Small intestine (tissue), 7 donors: ENCODE results near the gene NSFL1C. TPM values are rescaled to one million over a fixed set of nuclear protein-coding genes. Genes with fewer than 3 reads are reported as not detected.

Experiments used
- DNase-seq, 2 donors: peaks; one replicate each; pipeline versions ENCODE4 v3.0.0 to v3.0.0-alpha.2; 2013
- FAIRE-seq: peaks from 2 replicates; lab custom pipeline; 2012; peaks lifted over from hg19 to GRCh38; lab: Jason Lieb, UNC
- H3K27ac ChIP-seq, 3 donors: one replicate each; pipeline ENCODE4 v1.5.1; 2013; ENCODE audit warnings: low read length in 2 of 3, mild to moderate bottlenecking in 2 of 3, control low read depth in 1 of 3, inconsistent platforms in 1 of 3, low read depth in 1 of 3, moderate library complexity in 1 of 3
- H3K27me3 ChIP-seq, 3 donors: one replicate each; pipeline ENCODE4 v1.6.1; 2013; ENCODE audit warnings: low read length in 3 of 3, inconsistent platforms in 1 of 3; ENCODE audit not compliant: control insufficient read depth in 3 of 3, insufficient read depth in 3 of 3
- H3K36me3 ChIP-seq, 3 donors: one replicate each; pipeline ENCODE4 v1.6.1; 2013; ENCODE audit warnings: low read length in 3 of 3, inconsistent platforms in 1 of 3, low read depth in 1 of 3, mild to moderate bottlenecking in 1 of 3, moderate library complexity in 1 of 3; ENCODE audit not compliant: control insufficient read depth in 3 of 3, insufficient read depth in 2 of 3
- H3K4me1 ChIP-seq, 3 donors: one replicate each; pipeline ENCODE4 v1.6.1; 2013; ENCODE audit warnings: low read length in 2 of 3, inconsistent platforms in 1 of 3, low read depth in 1 of 3, mild to moderate bottlenecking in 1 of 3, moderate library complexity in 1 of 3; ENCODE audit not compliant: control insufficient read depth in 3 of 3, insufficient read depth in 2 of 3
- H3K4me3 ChIP-seq, 3 donors: one replicate each; pipeline ENCODE4 v1.5.1; 2013; ENCODE audit warnings: low read length in 3 of 3, control low read depth in 1 of 3, inconsistent platforms in 1 of 3, low read depth in 1 of 3, mild to moderate bottlenecking in 1 of 3, moderate library complexity in 1 of 3
- H3K9me3 ChIP-seq, 2 donors: one replicate each; pipeline ENCODE4 v1.6.1; 2013; ENCODE audit warnings: low read depth in 1 of 2, low read length in 1 of 2; ENCODE audit not compliant: control insufficient read depth in 2 of 2, insufficient read depth in 1 of 2
- WGBS, 3 donors: extraction: QIAGEN DNeasy Blood & Tissue Kit; methylation state at CpG; one replicate each; pipeline ENCODE4 v1.1.7; 2013; 5-methylcytosine and 5-hydroxymethylcytosine counted together
- polyA plus RNA-seq, 4 donors: library from polyadenylated mRNA; stranded (reverse) in 3 of 4; unstranded in 1 of 4; fragments of 200-250 nt in 3 of 4; fragments of 120-200 nt in 1 of 4; gene quantifications; one replicate each; pipeline versions ENCODE4 v1.2.1 to v1.2.3, GENCODE V29; 2013
- donor health status: healthy with polysubstance abuse.
- donor health status: control.
- donor health status: control.
- donor health status: Bipolar disorder and iron deficiency.
- donor health status: healthy.

The NSFL1C gene
- polyA plus RNA-seq, 4 donors: 44.7 to 73.1 (median 54.0) TPM

DNA sequence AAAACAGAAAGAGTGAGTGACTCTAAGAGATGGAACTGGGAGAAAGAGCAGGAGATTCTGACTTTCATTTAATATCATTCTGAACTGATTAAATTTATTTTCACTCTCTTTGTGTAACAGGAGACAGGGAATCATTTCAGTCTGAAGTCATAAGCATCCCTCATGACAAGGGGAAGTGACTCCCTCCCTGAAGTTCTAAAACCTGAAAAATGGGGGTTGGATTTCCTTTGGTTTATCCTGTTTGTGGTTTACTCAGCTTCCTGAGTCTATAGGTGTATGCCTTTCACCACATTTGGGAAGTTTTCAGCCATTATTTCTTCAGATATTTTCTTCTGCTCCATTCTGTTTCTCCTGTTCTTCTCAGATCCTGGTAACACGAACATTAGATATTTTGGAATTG, 70.4 kb downstream of the NSFL1C start:
- peak overlapping the region in 1 of 3 donors; percentile 26 for H3K27ac ChIP-seq
- H3K36me3 ChIP-seq: peaks cover 0 to 1% (median 0%) of the 10 kb centered on the region in 3 donors
- H3K9me3 ChIP-seq: no peaks in the 10 kb centered on the region
- FAIRE-seq: no peak
- H3K27me3 ChIP-seq: no peaks in the 10 kb centered on the region
- H3K4me3 ChIP-seq: no peak overlapping the region
- WGBS, 3 donors: 65 to 88% (median 69%) methylated on average over 1 of the region's 1 CpG
- H3K4me1 ChIP-seq: peaks cover 7 to 34% (median 16%) of the 10 kb centered on the region in 3 donors
- no peak for DNase-seq

DNA sequence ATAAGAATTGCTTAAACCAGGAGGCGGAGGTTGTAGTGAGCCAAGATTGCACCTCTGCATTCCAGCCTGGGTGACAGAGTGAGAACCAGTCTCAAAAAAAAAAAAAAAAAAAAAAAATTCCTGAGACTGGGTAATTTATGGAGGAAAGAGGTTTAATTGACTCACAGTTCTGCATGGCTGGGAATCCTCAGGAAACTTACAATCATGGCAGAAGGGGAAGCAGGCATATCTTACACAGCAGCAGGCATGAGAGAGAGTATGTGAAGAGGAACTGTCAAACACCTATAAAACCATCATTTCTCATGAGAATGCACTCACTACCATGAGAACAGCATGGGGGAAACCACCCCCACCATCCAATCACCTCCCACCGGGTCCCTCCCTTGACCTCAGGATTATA, 72.0 kb downstream of the NSFL1C start:
- peaks cover 0 to 14% (median 0%) of the 10 kb centered on the region in 3 donors for H3K36me3 ChIP-seq
- no peak overlapping the region for H3K27ac ChIP-seq
- peaks cover 10 to 37% (median 24%) of the 10 kb centered on the region in 3 donors for H3K4me1 ChIP-seq
- H3K27me3 ChIP-seq: no peaks in the 10 kb centered on the region
- no peak overlapping the region for H3K4me3 ChIP-seq
- no peaks in the 10 kb centered on the region for H3K9me3 ChIP-seq
- 47 to 60% (median 48%) methylated on average over 2 of the region's 2 CpGs for WGBS, 3 donors
- FAIRE-seq: no peak
- no peak for DNase-seq

DNA sequence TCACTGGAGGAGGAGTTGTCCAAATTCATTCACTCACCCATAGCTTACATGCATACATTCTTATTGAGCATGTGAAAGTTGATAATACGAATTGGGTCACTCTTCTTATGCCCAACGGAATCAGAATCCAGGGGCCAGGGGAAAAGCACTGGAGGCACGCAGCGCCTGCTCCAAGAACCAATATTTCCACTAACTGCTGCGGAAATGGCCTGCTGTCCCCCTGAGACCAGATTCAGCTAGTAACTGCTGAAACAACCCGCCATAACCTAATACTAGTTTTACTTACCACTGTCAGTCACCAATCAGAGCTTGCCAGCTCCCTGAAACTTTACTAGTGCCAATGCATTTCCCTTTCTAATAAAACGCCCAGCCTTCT, 73.2 kb downstream of the NSFL1C start:
- Histone ChIP-seq H3K36me3 (peaks cover 0 to 26% (median 0%) of the 10 kb centered on the region in 3 donors), H3K4me1 (peaks cover 10 to 32% (median 19%) of the 10 kb centered on the region in 3 donors), H3K27me3 (no peaks in the 10 kb centered on the region), H3K4me3 (peak overlapping the region in 2 of 3 donors; percentile 51 to 94), H3K27ac (peak overlapping the region; percentile 56 to 90 (median 61)), H3K9me3 (no peaks in the 10 kb centered on the region)
- 57 to 67% (median 61%) methylated on average over 7 of the region's 7 CpGs for WGBS, 3 donors
- no peak for DNase-seq
- no peak for FAIRE-seq

DNA sequence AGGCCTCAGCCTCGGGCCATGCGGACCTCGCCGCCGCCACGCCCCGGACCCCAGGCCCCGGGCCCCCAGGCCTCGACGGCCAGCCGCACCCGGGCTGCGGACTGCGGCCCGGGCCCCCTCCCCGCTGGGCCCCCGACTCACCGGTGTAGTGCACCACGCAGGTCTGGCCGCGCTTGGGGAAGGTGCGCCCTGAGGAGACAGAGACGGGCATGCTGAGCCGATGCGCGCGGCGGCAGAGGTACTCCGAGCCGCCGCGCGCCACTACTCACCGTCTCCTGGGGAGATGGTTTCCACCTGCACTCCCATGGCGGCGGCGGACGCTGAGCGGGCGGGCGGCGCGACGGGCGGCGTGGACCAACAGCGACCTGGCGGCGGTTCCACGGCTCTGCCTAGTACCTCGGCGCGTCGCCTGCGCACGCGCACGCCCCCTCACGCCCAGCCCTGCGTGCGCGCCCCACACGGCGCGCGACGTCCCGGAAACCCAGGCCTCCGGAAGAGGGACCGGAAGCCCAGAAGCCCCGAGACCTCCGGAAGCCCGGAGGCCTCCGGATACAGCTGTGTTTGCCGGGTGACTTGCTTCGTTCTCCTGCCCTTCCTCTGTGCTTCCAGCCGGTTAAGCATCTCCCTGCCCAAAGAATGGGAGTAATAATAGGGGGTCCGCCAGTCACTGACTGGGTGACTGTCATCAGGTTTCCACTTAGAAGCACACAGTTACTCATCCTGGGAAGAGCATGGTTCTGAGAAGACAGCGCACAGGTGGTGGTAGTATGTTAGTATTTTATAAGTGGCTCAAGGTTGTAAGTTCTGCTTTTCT, 73.7 kb downstream of the NSFL1C start, which contains the start of gene FKBP1A:
FKBP1A (minus strand) TSS at position 362 of the 814 bp plus-strand sequence; CDS start at position 306, 56 bp downstream.
- Histone ChIP-seq H3K4me1 (peaks cover 10 to 26% (median 17%) of the 10 kb centered on the region in 3 donors), H3K9me3 (no peaks in the 10 kb centered on the region), H3K27me3 (no peaks in the 10 kb centered on the region), H3K4me3 (peak within 1 kb of the TSS; percentile 82 to 96 (median 94)), H3K36me3 (peaks cover 0 to 27% (median 0%) of the 10 kb centered on the region in 3 donors), H3K27ac (peak within 1 kb of the TSS; percentile 69 to 90 (median 70))
- peak; percentile 94 to 96 for DNase-seq
- no peak for FAIRE-seq
- 1 to 2% (median 1%) methylated on average over 30 to 79 of the region's 79 CpGs for WGBS, 3 donors

DNA sequence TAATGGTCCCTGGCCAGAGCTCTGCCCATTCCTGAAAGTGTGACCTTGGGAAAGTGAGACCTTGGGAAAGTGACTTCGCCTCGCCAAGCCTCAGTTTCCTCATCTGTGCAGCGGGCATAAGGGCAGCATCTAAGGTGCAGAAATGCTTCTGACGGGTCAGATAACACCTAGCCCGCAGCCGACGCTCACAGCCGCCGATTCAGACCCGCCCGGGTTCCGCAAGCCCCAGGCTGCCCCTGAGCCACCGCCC, 74.3 kb downstream of the NSFL1C start:
- Histone ChIP-seq H3K9me3 (no peaks in the 10 kb centered on the region), H3K4me3 (peak overlapping the region; percentile 82 to 96 (median 94)), H3K27ac (peak overlapping the region; percentile 56 to 90 (median 69)), H3K27me3 (no peaks in the 10 kb centered on the region), H3K4me1 (peaks cover 10 to 24% (median 17%) of the 10 kb centered on the region in 3 donors), H3K36me3 (peaks cover 0 to 29% (median 0%) of the 10 kb centered on the region in 3 donors)
- FAIRE-seq (no peak), DNase-seq (peak in 1 of 2 donors; percentile 27)
- WGBS, 3 donors: 0 to 1% (median 0%) methylated on average over 12 to 13 of the region's 13 CpGs

Other genes with a start within 250 kb of the NSFL1C start
- gene RAD21L1, start 240.8 kb downstream of the NSFL1C start, polyA plus RNA-seq: not detected
- 1 to 10 TPM in 1 of 4 donors, under 1 TPM in 3; 0.45 to 3.2 (median 0.73) TPM for gene SNPH, start 200.6 kb downstream of the NSFL1C start, polyA plus RNA-seq
- 100 to 1,000 TPM in 3 of 4 donors, 10 to 100 TPM in 1; 94.4 to 724 (median 292) TPM for gene SDCBP2, start 137.7 kb downstream of the NSFL1C start, polyA plus RNA-seq
- gene FKBP1A, start 73.8 kb downstream of the NSFL1C start, polyA plus RNA-seq: 100 to 1,000 TPM; 146 to 315 (median 208) TPM
- 1 to 10 TPM in 1 of 4 donors, under 1 TPM in 2, not detected in 1; 0.81 to 1.7 (median 0.84) TPM for gene SIRPB2, start 24.6 kb upstream of the NSFL1C start, polyA plus RNA-seq
- 1 to 10 TPM in 1 of 4 donors, not detected in 3; 1.2 TPM for gene SIRPD, start 90.9 kb upstream of the NSFL1C start, polyA plus RNA-seq
- gene SIRPB1, start 153.2 kb upstream of the NSFL1C start, polyA plus RNA-seq: 1 to 10 TPM in 1 of 4 donors, under 1 TPM in 2, not detected in 1; 0.22 to 1.5 (median 0.54) TPM
- gene SIRPG, start 190.9 kb upstream of the NSFL1C start, polyA plus RNA-seq: 1 to 10 TPM in 1 of 4 donors, under 1 TPM in 3; 0.89 to 2.2 (median 0.99) TPM